HG03066 (cell line): ENCODE results near the gene PRKCSH.

ENCODE experiments used
- ATAC-seq: cut with Tn5 transposase; IDR thresholded peaks from one replicate; pipeline ENCODE4 v1.9.1; 2021; ENCODE audit warnings: low read depth; ENCODE audit not compliant: unreplicated experiment

The PRKCSH gene

GRCh38 chr19:11495481-11495880 is 60.0 kb downstream of the PRKCSH start:
- ATAC-seq, result no peak

DNA sequence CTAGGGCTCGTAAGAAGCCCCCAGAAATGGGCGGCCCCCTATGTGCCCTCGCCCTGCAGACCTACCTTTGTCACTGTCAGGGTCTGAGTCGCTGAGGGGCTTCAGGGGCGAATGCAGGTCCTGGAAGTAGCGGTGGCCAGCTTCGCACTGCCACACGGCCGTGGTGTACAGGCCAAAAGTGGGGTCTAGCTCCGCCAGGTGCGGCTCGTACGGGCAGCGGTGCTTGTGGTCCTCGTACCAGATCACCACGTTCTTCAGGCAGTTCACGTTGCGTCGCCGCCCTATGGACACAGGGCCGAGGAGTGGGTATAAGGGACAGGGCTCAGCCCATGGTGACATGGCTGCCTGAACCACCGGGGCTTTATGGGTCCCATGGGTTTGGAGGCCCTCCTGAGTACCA is 60.5 kb downstream of the PRKCSH start:
- no peak for ATAC-seq

- ATAC-seq, result no peak
Observed at GRCh38 chr19:11496391-11497163, 61.1 kb downstream of the PRKCSH start.

GRCh38 chr19:11499220-11499726 is 63.8 kb downstream of the PRKCSH start:
- ATAC-seq, result no peak

DNA sequence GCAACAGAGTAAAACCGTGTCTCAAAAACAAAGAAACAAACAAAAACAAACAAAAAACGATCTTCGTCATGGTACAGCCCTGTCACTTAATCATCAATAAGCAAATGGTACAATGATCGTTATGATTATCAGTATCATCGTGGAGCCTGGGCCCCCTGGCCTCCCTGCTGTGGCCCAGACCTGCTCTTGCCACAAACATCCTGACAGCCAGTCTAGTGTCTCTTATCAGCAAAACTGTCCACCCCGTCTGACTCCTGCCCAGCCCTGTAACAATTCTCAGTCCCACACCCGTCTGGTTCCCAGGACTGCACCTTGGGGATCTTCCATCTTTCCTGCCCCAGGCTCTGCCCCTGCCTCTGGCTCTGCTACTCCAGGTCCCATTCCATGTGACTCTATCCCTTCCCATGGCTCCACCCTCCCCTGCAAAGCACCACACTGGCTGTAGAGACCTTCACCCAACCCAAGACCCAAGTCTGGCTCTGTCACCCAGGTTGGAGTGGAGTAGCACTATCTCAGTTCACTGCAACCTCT is 64.5 kb downstream of the PRKCSH start:
- no peak for ATAC-seq
